HG02970 (cell line): ENCODE data around the gene CALML3.

Source experiments
- ATAC-seq: cut with Tn5 transposase; IDR thresholded peaks from one replicate; pipeline ENCODE4 v1.9.1; 2021; ENCODE audit warnings: mild to moderate bottlenecking, moderate library complexity, moderate number of reproducible peaks; ENCODE audit not compliant: unreplicated experiment, low FRiP score

The CALML3 gene

DNA sequence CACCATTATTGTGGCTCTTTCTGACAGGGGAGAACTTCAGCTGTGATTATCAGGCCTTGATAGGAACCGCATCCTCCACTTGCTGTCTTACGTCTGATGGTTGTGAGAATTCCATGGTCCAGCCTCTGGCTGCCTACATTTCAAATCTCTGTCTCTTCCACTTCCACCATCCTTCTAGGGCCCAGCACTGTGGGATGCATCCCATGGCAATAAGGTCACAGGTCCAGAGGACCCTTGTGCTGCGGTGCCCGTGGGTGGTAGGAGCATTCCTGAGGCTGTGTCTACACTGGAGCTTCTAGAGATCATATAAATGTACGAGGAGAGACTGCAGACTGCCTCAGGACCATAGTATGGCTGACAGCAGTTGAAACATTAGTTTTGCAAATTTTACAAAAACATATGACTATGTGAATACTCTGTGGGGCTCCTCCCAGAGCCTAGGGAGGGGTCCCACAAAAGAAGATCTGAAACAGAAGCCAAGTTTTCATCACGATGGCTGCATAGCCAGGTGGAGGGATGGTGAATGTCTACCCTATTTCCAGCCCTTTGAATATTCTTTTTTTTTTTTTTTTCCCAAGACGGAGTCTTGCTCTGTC lies 11.8 kb downstream of the CALML3 start:
- no peak for ATAC-seq

GRCh38 chr10:5537684-5538083 lies 12.9 kb downstream of the CALML3 start:
- ATAC-seq, result no peak

- no peak for ATAC-seq
Observed at GRCh38 chr10:5538446-5538845, 13.7 kb downstream of the CALML3 start.

DNA sequence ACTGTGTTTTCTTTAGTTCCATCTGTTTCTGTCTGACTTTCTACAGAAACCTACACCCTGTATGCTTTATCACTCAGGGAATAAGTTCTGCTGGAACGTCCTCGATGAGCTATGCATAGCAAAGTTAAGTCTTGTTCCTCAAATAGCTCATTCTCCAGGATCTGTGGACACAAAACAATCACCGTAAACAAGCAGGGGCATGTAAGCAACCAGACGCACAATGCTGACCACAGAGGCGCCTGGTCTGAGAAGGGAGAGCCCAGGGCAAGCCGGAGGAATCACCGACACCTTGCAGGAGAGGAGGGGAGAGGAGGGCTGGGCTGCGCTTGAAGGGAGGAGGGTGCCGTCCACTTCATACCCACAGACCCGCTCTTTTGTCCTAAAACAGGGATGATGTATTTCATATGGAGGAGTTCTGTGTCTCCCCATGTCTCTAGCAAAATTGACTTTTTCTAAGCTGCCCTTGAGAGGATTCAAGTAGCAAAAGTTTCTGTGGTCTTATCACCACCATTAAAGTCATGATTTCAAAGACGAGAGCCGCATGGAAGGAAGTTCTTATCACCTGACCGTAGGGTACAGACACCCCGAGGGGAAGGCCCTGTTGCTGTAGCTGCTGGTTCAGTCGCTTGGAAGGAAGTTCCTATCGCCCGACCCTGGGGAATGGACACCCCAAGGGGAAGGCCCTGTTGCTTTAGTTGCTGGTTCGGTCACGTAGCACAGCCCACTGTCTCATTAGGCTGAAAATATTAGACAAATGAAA lies 14.3 kb downstream of the CALML3 start:
- no peak for ATAC-seq

GRCh38 chr10:5540080-5540479 lies 15.3 kb downstream of the CALML3 start:
- no peak for ATAC-seq

- ATAC-seq, result no peak
Observed at GRCh38 chr10:5540891-5541290, 16.1 kb downstream of the CALML3 start.

- no peak for ATAC-seq
Observed at GRCh38 chr10:5542100-5542499, 17.3 kb downstream of the CALML3 start.

- ATAC-seq, result no peak
Observed at GRCh38 chr10:5543623-5544022, 18.9 kb downstream of the CALML3 start.

- no peak for ATAC-seq
Observed at GRCh38 chr10:5544216-5544805, 19.6 kb downstream of the CALML3 start.

- no peak for ATAC-seq
Observed at GRCh38 chr10:5545011-5545410, 20.2 kb downstream of the CALML3 start.

GRCh38 chr10:5545426-5545777 lies 20.6 kb downstream of the CALML3 start:
- no peak for ATAC-seq

DNA sequence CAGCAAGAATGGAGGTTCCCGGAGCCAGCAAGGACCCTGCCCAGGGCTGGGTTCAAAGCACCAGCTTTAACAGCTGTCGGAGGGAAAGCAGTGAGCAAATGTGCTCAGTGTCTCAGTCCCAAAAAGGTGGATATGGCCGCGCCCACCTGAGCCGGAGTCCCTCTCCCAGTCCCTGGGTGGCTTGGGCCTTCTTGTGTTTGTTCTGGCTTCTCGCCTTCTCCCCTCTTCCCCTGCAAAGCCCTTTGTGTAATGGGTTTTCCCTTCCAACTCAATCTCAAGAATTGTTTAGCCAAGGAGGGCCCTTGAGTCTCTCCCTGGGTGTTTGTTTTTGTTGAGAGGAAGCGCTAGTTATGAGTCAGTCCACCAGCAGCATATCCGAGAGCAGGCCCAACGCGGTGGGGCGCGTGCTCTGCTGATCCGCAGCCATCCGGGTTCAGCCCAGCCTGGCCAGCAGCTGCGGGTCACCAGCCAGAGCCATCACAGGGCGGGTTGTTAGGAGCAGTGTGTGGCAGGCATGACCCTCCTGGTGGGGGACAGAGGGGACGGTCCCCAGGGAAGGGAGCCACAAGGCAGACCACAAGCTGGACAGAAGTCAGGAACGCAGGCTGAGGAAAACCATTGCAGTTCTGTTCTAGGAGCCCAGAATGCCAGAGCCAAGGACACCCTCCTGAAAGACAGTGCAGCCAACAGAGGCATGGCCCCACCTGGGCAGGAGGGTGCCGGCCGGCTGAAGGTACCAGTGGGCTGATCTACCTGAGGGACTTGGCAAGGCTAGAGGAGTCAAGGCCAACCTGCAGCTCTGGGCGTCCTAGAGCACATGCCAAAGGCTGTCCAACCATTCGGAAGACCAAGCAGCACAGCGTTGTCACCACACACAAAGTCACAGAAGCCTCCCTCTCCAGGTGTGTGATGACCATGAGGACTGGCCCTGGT lies 21.3 kb downstream of the CALML3 start:
- ATAC-seq, result no peak

- no peak for ATAC-seq
Observed at GRCh38 chr10:5546891-5547680, 22.3 kb downstream of the CALML3 start.

DNA sequence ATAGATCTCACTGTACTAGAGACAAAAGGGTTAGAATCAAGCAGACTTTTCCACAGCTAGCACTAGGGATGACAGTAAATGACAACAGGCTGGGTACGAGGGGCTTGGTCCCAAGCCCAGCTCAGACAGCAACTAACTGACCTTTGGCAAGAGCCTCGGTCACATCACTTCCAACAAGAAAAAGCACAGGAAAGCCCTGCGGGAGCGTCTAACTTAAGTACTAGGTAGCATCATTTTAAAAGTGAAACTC lies 22.8 kb downstream of the CALML3 start:
- ATAC-seq, result no peak

DNA sequence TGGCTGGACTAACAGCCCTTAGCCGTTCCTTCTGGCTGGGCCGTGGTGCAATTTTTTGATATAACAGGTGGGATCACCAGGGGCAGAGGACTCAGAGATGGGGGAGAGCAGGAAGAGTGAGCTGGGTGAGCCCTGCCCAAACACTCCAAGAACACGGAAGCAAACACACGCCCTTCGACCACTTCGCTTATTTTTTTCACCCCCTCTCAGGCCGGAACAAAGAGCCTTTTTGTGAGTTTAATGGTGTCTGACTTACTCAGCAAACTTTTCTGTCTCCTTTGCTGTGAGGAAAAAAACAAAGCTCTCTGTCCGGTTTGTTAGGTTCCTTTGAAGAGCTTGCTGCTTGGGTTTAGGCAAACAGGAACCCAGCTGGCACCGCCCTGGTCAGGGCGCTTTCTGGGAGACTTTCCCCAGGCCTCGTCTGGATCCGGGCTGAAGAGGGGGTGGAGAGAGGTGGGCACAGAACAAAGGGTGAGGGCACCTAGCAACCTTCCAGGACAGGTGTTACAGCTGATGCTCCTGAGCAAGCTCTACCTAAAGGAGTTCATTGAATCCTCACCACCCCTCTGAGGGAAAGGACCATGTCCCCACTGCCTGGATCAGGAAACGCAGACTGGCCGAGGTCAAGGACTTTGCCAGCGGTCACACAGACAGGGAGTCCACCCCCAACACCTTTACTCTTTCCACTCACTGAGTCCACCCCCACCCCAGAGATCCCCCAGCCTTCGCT lies 23.3 kb downstream of the CALML3 start:
- no peak for ATAC-seq

DNA sequence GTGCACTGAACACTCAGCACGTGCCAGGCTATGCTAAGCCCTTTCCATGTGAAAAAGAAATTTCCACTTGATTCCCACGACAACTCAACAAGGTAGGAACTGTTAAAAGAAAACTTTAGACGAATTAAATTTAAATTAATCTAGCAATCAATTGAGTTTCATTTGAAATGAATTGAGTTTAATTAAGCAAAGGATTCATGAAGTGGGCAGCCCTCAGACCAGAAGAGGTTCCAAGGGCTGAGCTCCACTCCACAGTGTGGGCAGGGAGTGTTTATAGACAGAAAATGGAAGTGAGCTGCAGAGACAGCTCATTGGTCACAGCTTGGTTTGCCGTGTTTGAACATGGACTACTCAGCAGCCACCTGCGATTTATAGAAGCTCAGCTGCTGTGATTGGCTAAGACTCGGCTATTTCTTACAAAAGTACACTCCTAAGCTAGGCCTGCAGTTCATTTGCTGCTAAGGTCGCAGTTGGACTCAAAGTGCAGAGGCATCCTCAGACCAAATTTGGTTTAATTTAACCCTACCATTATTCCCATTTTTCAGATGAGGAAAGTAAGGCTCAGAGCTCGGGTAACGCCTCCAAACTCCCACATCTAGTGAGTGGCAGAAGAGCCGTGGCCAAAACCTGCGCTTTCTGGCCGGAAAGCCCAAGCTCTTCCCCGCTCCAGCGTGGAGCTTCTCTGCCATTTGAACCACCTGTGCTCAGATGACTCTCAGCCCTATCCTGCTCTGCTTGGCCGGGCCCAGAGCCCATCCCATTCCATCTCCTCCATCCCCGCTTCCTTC lies 24.9 kb downstream of the CALML3 start:
- ATAC-seq, result no peak

- no peak for ATAC-seq
Observed at GRCh38 chr10:5550250-5550545, 25.4 kb downstream of the CALML3 start.

GRCh38 chr10:5550621-5551530 lies 26.1 kb downstream of the CALML3 start:
- no peak for ATAC-seq
